OCI-LY7 (cell line): Measurements from ENCODE around the gene HIP1. TPM values are rescaled to one million over a fixed set of nuclear protein-coding genes. Genes with fewer than 3 reads are reported as not detected.
"Not testable (repeated sequence)": the region's sequence is repeated elsewhere in the genome, so short reads cannot be mapped to it uniquely, and the experiment has no call there.

Source experiments
- BruUV-seq: library from RNA; stranded (reverse); fragments of 400-500 nt; replicated peaks from 2 replicates; lab custom pipeline; 2021; lab: Mats Ljungman, UMichigan
- CTCF ChIA-PET: fragments of 300-600 bp; sonication (Branson Sonifier 250); formaldehyde crosslinking; loops from one replicate; lab custom pipeline; 2022; ENCODE audit warnings: antibody characterized with exemption; ENCODE audit not compliant: unreplicated experiment; lab: Charles Lee
- POLR2A ChIA-PET: fragments of 300-600 bp; sonication (Branson Sonifier 250); formaldehyde crosslinking; loops from one replicate; lab custom pipeline; 2022; ENCODE audit warnings: antibody characterized with exemption; lab: Charles Lee
- DNase-seq: peaks from one replicate; pipeline ENCODE4 v3.0.0-alpha.2; 2015; ENCODE audit warnings: low spot score
- H2AFZ ChIP-seq: fragments of 200-600 bp; sonication (generic), shearing (Covaris generic); 2 replicates; pipeline ENCODE4 v1.6.1; 2014; ENCODE audit warnings: mild to moderate bottlenecking, antibody characterized with exemption, low read length, moderate library complexity
- H3K27ac ChIP-seq: fragments of 200-600 bp; sonication (generic); 2 replicates; pipeline ENCODE4 v1.5.1; 2014; ENCODE audit warnings: mixed run types, low read depth, mild to moderate bottlenecking, moderate library complexity, low read length, inconsistent platforms; ENCODE audit not compliant: poor library complexity, severe bottlenecking
- H3K36me3 ChIP-seq: fragments of 200-600 bp; sonication (generic); 2 replicates; pipeline ENCODE4 v1.6.1; 2014; ENCODE audit warnings: mild to moderate bottlenecking, antibody characterized with exemption, low read length, moderate library complexity, mixed read lengths; ENCODE audit not compliant: insufficient read depth
- H3K4me1 ChIP-seq: fragments of 200-600 bp; sonication (generic); 2 replicates; pipeline ENCODE4 v1.5.1; 2014; ENCODE audit warnings: mild to moderate bottlenecking, low read length; ENCODE audit not compliant: insufficient read depth, poor library complexity, severe bottlenecking
- H3K4me2 ChIP-seq: fragments of 200-600 bp; sonication (generic); 2 replicates; pipeline ENCODE4 v1.6.1; 2014; ENCODE audit warnings: mild to moderate bottlenecking, low read length
- H3K4me3 ChIP-seq: fragments of 200-600 bp; sonication (generic); 2 replicates; pipeline ENCODE4 v1.5.1; 2014; ENCODE audit warnings: mild to moderate bottlenecking, low read depth, low read length; ENCODE audit not compliant: poor library complexity, severe bottlenecking
- H3K79me2 ChIP-seq: fragments of 200-600 bp; sonication (generic); 2 replicates; pipeline ENCODE4 v1.6.1; 2016; ENCODE audit warnings: low read depth, mild to moderate bottlenecking, low read length, moderate library complexity, mixed read lengths; ENCODE audit not compliant: insufficient read depth
- H3K9me2 ChIP-seq: fragments of 200-600 bp; sonication (generic); 2 replicates; pipeline ENCODE4 v1.6.1; 2016; ENCODE audit warnings: mild to moderate bottlenecking, low read length, mixed read lengths; ENCODE audit not compliant: insufficient read depth
- H3K9me3 ChIP-seq: fragments of 200-600 bp; sonication (generic); 2 replicates; pipeline ENCODE4 v1.6.1; 2014; ENCODE audit warnings: mild to moderate bottlenecking, mixed run types, low read length, mixed read lengths
- H4K20me1 ChIP-seq: fragments of 200-600 bp; sonication (generic); 2 replicates; pipeline ENCODE4 v1.6.1; 2014; ENCODE audit warnings: mild to moderate bottlenecking, antibody characterized with exemption, low read length, moderate library complexity, mixed read lengths; ENCODE audit not compliant: insufficient read depth
- CTCF ChIP-seq: fragments of 200-600 bp; sonication (generic); conservative IDR thresholded peaks from 2 replicates; pipeline ENCODE4 v1.5.1; 2014; ENCODE audit warnings: mild to moderate bottlenecking, antibody characterized with exemption, low read length, moderate library complexity, mixed read lengths
- EZH2phosphoT487 ChIP-seq: fragments of 200-600 bp; sonication (generic); IDR thresholded peaks from 2 replicates; pipeline ENCODE4 v1.6.1; 2018; ENCODE audit warnings: low read depth, borderline replicate concordance, mild to moderate bottlenecking, mixed run types, antibody characterized with exemption, low read length, moderate library complexity, mixed read lengths
- intact Hi-C: fragments of 100-400 bp; cut with micrococcal nuclease; formaldehyde crosslinking; loops from one replicate; pipeline ENCODE4 v1.10.0; 2022; ENCODE audit not compliant: unreplicated experiment
- total RNA-seq, 2 experiments: library from RNA; depleted of rRNA in 1 of 2; stranded (reverse); fragments of >200 nt in 1 of 2; shearing (Covaris generic) in 1 of 2; gene quantifications; 2 replicates each; pipeline ENCODE4 v1.2.3, GENCODE V29; 2014 to 2022

The HIP1 gene
- total RNA-seq, 2 experiments from 2014 or later: 15.0 to 27.8 TPM

DNA sequence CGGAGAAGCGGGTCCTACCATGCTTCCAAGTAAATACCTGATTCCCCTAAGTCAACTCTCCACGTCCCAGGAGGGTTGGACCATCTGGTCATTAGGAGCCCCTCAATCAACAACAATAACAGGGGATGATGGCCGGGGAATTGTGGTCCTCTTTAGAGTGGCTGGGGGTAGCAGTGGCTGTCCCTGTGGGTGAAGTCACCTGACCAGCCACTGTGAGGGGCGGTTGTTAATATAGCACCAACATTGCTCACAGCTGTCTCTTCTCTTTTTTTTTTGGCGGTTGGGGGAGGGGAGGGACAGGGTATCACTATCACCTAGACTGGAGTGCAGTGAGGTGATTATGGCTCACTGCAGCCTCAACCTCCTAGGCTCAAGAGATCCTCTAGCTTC is 178.8 kb downstream of the HIP1 start:
- H4K20me1 ChIP-seq: no peaks in the 10 kb centered on the region
- no peak overlapping the region for H2AFZ ChIP-seq
- no TSS peak for BruUV-seq
- ChIA-PET CTCF (no interaction called here), POLR2A (interaction anchor here (1.5 kb wide), 1 partner anchor 12 kb away, joined by 3 read pairs; no protein-coding TSS in a partner anchor)
- no peak overlapping the region for H3K4me2 ChIP-seq
- peaks cover 6% of the 10 kb centered on the region; the same call in 1 of the 2 replicates for H3K9me3 ChIP-seq
- TF ChIP-seq EZH2phosphoT487: no peak
- no peak for TF ChIP-seq CTCF
- H3K27ac ChIP-seq: no peak overlapping the region
- no peak overlapping the region for H3K4me3 ChIP-seq
- no peaks in the 10 kb centered on the region for H3K4me1 ChIP-seq
- H3K36me3 ChIP-seq: peaks cover 53% of the 10 kb centered on the region
- H3K9me2 ChIP-seq: no peaks in the 10 kb centered on the region
- DNase-seq: no peak
- intact Hi-C loops: no loop called here
- H3K79me2 ChIP-seq: no peaks in the 10 kb centered on the region

DNA sequence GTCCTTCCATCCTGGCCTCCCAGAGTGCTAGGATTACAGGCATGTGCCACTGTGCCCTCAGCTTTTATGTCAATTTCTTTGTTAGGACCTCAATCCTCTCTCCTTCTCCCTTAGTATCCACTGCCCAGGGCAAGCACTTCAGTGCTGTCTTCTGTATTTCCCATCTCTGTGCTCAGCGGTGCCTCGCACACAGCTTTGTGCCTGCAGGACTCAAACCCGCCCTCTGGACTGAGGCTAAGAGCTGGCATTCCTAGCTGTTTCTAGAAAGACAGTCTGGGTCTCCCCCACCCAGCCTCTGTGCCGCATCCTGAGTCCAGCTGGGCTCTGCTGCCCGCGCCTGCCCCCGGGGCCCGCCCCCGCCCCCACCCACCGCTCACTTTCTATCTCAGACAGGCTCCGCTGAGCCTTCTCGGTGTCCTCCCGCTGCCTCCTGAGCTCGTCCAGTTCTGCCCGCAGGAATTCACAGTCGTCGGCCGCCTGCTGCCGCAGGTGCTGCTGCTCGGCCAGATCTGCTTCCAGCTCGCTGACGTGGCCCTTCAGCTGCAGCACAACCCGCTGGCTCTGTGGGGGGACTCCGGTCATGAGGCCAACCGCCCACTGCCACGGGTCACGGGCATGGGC is 179.3 kb downstream of the HIP1 start:
- H3K4me3 ChIP-seq: no peak overlapping the region
- H2AFZ ChIP-seq: no peak overlapping the region
- CTCF ChIA-PET: no interaction called here
- intact Hi-C loops: no loop called here
- no peak overlapping the region for H3K27ac ChIP-seq
- no peak for TF ChIP-seq CTCF
- TF ChIP-seq EZH2phosphoT487: no peak
- H3K9me3 ChIP-seq: peaks cover 6% of the 10 kb centered on the region; the same call in 1 of the 2 replicates
- H3K4me2 ChIP-seq: no peak overlapping the region
- H3K79me2 ChIP-seq: no peaks in the 10 kb centered on the region
- no TSS peak for BruUV-seq
- H4K20me1 ChIP-seq: no peaks in the 10 kb centered on the region
- POLR2A ChIA-PET: interaction anchor here (1.5 kb wide), 1 partner anchor 12 kb away, joined by 3 read pairs; no protein-coding TSS in a partner anchor
- H3K36me3 ChIP-seq: peaks cover 51% of the 10 kb centered on the region
- DNase-seq: no peak
- no peaks in the 10 kb centered on the region for H3K9me2 ChIP-seq
- H3K4me1 ChIP-seq: no peaks in the 10 kb centered on the region

DNA sequence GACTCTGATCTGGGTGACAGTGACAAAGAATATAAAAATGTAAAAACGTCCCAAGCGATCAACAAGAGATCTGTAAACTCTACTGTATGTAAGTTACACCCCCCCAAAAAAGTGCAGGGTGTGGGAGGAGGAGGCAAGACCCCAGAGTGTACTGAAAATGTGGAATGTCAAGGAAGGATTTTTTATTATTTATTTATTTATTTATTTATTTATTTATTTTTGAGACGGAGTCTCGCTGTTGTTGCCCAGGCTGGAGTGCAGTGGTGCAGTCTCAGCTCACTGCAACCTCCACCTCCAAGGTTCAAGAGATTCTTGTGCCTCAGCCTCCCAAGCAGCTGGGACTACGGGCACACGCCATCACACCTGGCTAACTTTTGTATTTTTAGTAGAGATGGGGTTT is 181.9 kb downstream of the HIP1 start:
- H3K4me1 ChIP-seq, intact Hi-C loops, DNase-seq, H3K9me2 ChIP-seq, H3K9me3 ChIP-seq, POLR2A ChIA-PET, BruUV-seq, H3K4me3 ChIP-seq, H3K4me2 ChIP-seq, H2AFZ ChIP-seq, H4K20me1 ChIP-seq, H3K27ac ChIP-seq, H3K79me2 ChIP-seq: not testable (repeated sequence)
- peaks cover 32% of the 10 kb centered on the region for H3K36me3 ChIP-seq
- CTCF ChIA-PET: interaction anchor here (0.6 kb wide), 1 partner anchor 256 kb away, joined by 3 read pairs; no protein-coding TSS in a partner anchor
